Right hindlimb (tissue), 1 donor: ENCODE results near the gene IL15.
"Not testable (repeated sequence)": the region's sequence is repeated elsewhere in the genome, so short reads cannot be mapped to it uniquely, and the experiment has no call there.

Experiments
- DNase-seq: peaks from one replicate; pipeline ENCODE4 v3.0.0-alpha.2; 2018

Gene IL15

GRCh38 chr4:141636082-141636770, at the start of gene IL15:
TSS of gene IL15 (plus strand) at chr4:141636583. CDS start at chr4:141719465, 82,882 bp downstream.
- peak; percentile 56 for DNase-seq

GRCh38 chr4:141587897-141588296, 48.5 kb upstream of the IL15 start:
- DNase-seq: no peak

GRCh38 chr4:141595531-141595930, 40.9 kb upstream of the IL15 start:
- no peak for DNase-seq

- DNase-seq: no peak
Observed at GRCh38 chr4:141599853-141600252, 36.5 kb upstream of the IL15 start.

- not testable (repeated sequence) for DNase-seq
Observed at GRCh38 chr4:141604683-141605082, 31.7 kb upstream of the IL15 start.

- DNase-seq: no peak
Observed at GRCh38 chr4:141605425-141605856, 30.9 kb upstream of the IL15 start.

- no peak for DNase-seq
Observed at GRCh38 chr4:141609243-141609642, 27.1 kb upstream of the IL15 start.

- no peak for DNase-seq
Observed at GRCh38 chr4:141610365-141610764, 26.0 kb upstream of the IL15 start.

- DNase-seq: no peak
Observed at GRCh38 chr4:141614878-141615586, 21.4 kb upstream of the IL15 start.

GRCh38 chr4:141615587-141615918, 20.8 kb upstream of the IL15 start:
- DNase-seq: not testable (repeated sequence)

GRCh38 chr4:141620715-141621114, 15.7 kb upstream of the IL15 start:
- no peak for DNase-seq

GRCh38 chr4:141625023-141625422, 11.4 kb upstream of the IL15 start:
- no peak for DNase-seq

- no peak for DNase-seq
Observed at GRCh38 chr4:141630854-141631253, 5.5 kb upstream of the IL15 start.

- DNase-seq: no peak
Observed at GRCh38 chr4:141635736-141636081, 674 bp upstream of the IL15 start.

- DNase-seq: peak; percentile 52
Observed at GRCh38 chr4:141636771-141637460, 533 bp downstream of the IL15 start.

- no peak for DNase-seq
Observed at GRCh38 chr4:141637565-141637964, 1.2 kb downstream of the IL15 start.

- no peak for DNase-seq
Observed at GRCh38 chr4:141638230-141638629, 1.8 kb downstream of the IL15 start.

- DNase-seq: no peak
Observed at GRCh38 chr4:141640696-141641095, 4.3 kb downstream of the IL15 start.

- no peak for DNase-seq
Observed at GRCh38 chr4:141642063-141642462, 5.7 kb downstream of the IL15 start.

GRCh38 chr4:141642711-141643110, 6.3 kb downstream of the IL15 start:
- DNase-seq: no peak

- DNase-seq: no peak
Observed at GRCh38 chr4:141643557-141643956, 7.2 kb downstream of the IL15 start.

- DNase-seq: no peak
Observed at GRCh38 chr4:141645611-141646340, 9.4 kb downstream of the IL15 start.

GRCh38 chr4:141646969-141647368, 10.6 kb downstream of the IL15 start:
- DNase-seq: no peak
